B cell (primary cell): ENCODE measurements around the gene NBEAL2. TPM values are rescaled to one million over a fixed set of nuclear protein-coding genes. Genes with fewer than 3 reads are reported as not detected.
A peak's percentile ranks its signal among the peaks of the same experiment; 100 is the strongest.

Experiments
- ATAC-seq: fragments of 200-7000 bp; cut with Tn5 transposase; one replicate; pipeline ENCODE4 v1.10.0; 2021; ENCODE audit warnings: low read depth, mild to moderate bottlenecking, moderate number of reproducible peaks, moderate library complexity
- CTCF ChIA-PET: fragments of 350-600 bp; sonication (Branson Sonifier 250); formaldehyde crosslinking; loops from one replicate; lab custom pipeline; 2021; ENCODE audit warnings: antibody characterized with exemption, inconsistent platforms; lab: Charles Lee
- POLR2A ChIA-PET: fragments of 350-600 bp; sonication (Branson Sonifier 250); formaldehyde crosslinking; loops from one replicate; lab custom pipeline; 2021; ENCODE audit warnings: antibody characterized with exemption; lab: Charles Lee
- DNase-seq: peaks from one replicate; pipeline ENCODE4 v3.0.0; 2013
- H2AFZ ChIP-seq: 2 replicates; pipeline ENCODE4 v1.6.1; 2012; ENCODE audit warnings: mild to moderate bottlenecking, low read depth, low read length; ENCODE audit not compliant: insufficient read depth, poor library complexity, severe bottlenecking
- H3K27ac ChIP-seq, 2 donors: 1 replicate in 1 of 2; 2 replicates in 1 of 2; pipeline ENCODE4 v1.5.1; 2012 to 2013; ENCODE audit warnings: low read length in 2 of 2, mild to moderate bottlenecking in 2 of 2, moderate library complexity in 1 of 2
- H3K27me3 ChIP-seq, 4 experiments: fragments of 200-600 bp in 1 of 4; sonication (generic) in 1 of 4; replicated peaks in 1 of 4; 1 replicate in 2 of 4; 2 replicates in 2 of 4; pipeline versions ENCODE4 v1.6.1 to v1.7.0; 2013 to 2016; ENCODE audit warnings: low read length in 3 of 4, mild to moderate bottlenecking in 2 of 4, mixed read lengths in 1 of 4, moderate library complexity in 1 of 4; ENCODE audit not compliant: insufficient read depth in 4 of 4, control insufficient read depth in 3 of 4; ENCODE audit errors: control extremely low read depth in 1 of 4
- H3K36me3 ChIP-seq, 2 experiments: replicated peaks in 1 of 2; 1 replicate in 1 of 2; 2 replicates in 1 of 2; pipeline versions ENCODE4 v1.6.1 to v1.7.1; 2013; ENCODE audit warnings: low read length in 1 of 2; ENCODE audit not compliant: insufficient read depth in 2 of 2, control insufficient read depth in 1 of 2; ENCODE audit errors: control extremely low read depth in 1 of 2, extremely low read depth in 1 of 2
- H3K4me1 ChIP-seq, 2 donors: fragments of 200-600 bp in 1 of 2; sonication (generic) in 1 of 2; 1 replicate in 1 of 2; 2 replicates in 1 of 2; pipeline versions ENCODE4 v1.5.1 to v1.6.1; 2013 to 2017; ENCODE audit warnings: low read length in 2 of 2; ENCODE audit not compliant: control insufficient read depth in 2 of 2, insufficient read depth in 2 of 2
- H3K4me2 ChIP-seq: replicated peaks from 2 replicates; pipeline ENCODE3; 2012; ENCODE audit warnings: mild to moderate bottlenecking, low read depth, low read length; ENCODE audit not compliant: poor library complexity, severe bottlenecking
- H3K4me3 ChIP-seq, 5 experiments: fragments of 200-600 bp in 1 of 5; sonication (generic) in 1 of 5; 1 replicate in 3 of 5; 2 replicates in 2 of 5; pipeline versions ENCODE4 v1.5.1 to v1.7.0; 2011 to 2016; ENCODE audit warnings: low read length in 4 of 5, mild to moderate bottlenecking in 4 of 5, low read depth in 2 of 5, control low read depth in 1 of 5, moderate library complexity in 1 of 5; ENCODE audit not compliant: insufficient read depth in 1 of 5; ENCODE audit errors: control extremely low read depth in 1 of 5, extremely low read depth in 1 of 5
- H3K79me2 ChIP-seq: fragments of 200-600 bp; sonication (generic); one replicate; pipeline ENCODE4 v1.6.0; 2016; ENCODE audit warnings: low read length; ENCODE audit not compliant: control insufficient read depth, insufficient read depth
- H3K9ac ChIP-seq: fragments of 200-600 bp; sonication (generic); 2 replicates; pipeline ENCODE4 v1.6.1; 2017; ENCODE audit warnings: mild to moderate bottlenecking, low read length, moderate library complexity
- H3K9me3 ChIP-seq, 3 donors: one replicate each; pipeline versions ENCODE4 v1.6.1 to v1.7.1; 2013; ENCODE audit warnings: low read length in 2 of 3; ENCODE audit not compliant: control insufficient read depth in 2 of 3, insufficient read depth in 1 of 3; ENCODE audit errors: control extremely low read depth in 1 of 3
- H4K20me1 ChIP-seq: 2 replicates; pipeline ENCODE4 v1.6.0; 2012; ENCODE audit warnings: mild to moderate bottlenecking, low read length; ENCODE audit not compliant: insufficient read depth, control insufficient read depth, poor library complexity, severe bottlenecking
- H3K27ac Mint-ChIP-seq: one replicate; pipeline ENCODE4 v1.8.0; 2021; ENCODE audit warnings: mixed read lengths
- H3K27me3 Mint-ChIP-seq: one replicate; pipeline ENCODE4 v1.8.0; 2021; ENCODE audit warnings: mixed read lengths
- H3K4me1 Mint-ChIP-seq: one replicate; pipeline ENCODE4 v1.8.0; 2021; ENCODE audit warnings: mixed read lengths
- H3K4me3 Mint-ChIP-seq: one replicate; pipeline ENCODE4 v1.8.0; 2021; ENCODE audit warnings: mixed read lengths
- H3K9me3 Mint-ChIP-seq: one replicate; pipeline ENCODE4 v1.8.0; 2022; ENCODE audit warnings: mixed read lengths; ENCODE audit not compliant: insufficient read depth
- CTCF ChIP-seq: fragments of 200-600 bp; IDR thresholded peaks from one replicate; pipeline ENCODE4 v1.8.0; 2022; ENCODE audit warnings: antibody characterized with exemption, mild to moderate bottlenecking
- EZH2 ChIP-seq: IDR thresholded peaks from 2 replicates; pipeline ENCODE4 v1.6.1; 2012; ENCODE audit warnings: borderline replicate concordance, low read depth, mild to moderate bottlenecking, moderate library complexity, low read length; ENCODE audit not compliant: insufficient read depth, poor library complexity, severe bottlenecking
- WGBS: methylation state at CpG from one replicate; pipeline ENCODE4 v1.1.5; 2013; ENCODE audit warnings: missing lambda C conversion rate; ENCODE audit not compliant: insufficient coverage; 5-methylcytosine and 5-hydroxymethylcytosine counted together
- intact Hi-C: fragments of 100-400 bp; cut with micrococcal nuclease; formaldehyde crosslinking; loops from one replicate; pipeline ENCODE4 v1.10.0; 2022
- polyA plus RNA-seq: library from polyadenylated mRNA; depleted of rRNA; stranded (reverse); fragments of >200 nt; gene quantifications from 2 replicates; pipeline ENCODE4 v1.2.3, GENCODE V29; 2012
- total RNA-seq, 2 donors: library from RNA; stranded (reverse); fragments of 120-200 nt in 1 of 2; gene quantifications; 1 replicate in 1 of 2; 2 replicates in 1 of 2; pipeline versions ENCODE4 v1.2.3 to v1.2.4, GENCODE V29; 2013 to 2022

Gene NBEAL2
- total and polyA plus RNA-seq, 2 donors (not counting 1 experiment from before 2014, with no cell fraction given), result 63.8 to 155 TPM

DNA sequence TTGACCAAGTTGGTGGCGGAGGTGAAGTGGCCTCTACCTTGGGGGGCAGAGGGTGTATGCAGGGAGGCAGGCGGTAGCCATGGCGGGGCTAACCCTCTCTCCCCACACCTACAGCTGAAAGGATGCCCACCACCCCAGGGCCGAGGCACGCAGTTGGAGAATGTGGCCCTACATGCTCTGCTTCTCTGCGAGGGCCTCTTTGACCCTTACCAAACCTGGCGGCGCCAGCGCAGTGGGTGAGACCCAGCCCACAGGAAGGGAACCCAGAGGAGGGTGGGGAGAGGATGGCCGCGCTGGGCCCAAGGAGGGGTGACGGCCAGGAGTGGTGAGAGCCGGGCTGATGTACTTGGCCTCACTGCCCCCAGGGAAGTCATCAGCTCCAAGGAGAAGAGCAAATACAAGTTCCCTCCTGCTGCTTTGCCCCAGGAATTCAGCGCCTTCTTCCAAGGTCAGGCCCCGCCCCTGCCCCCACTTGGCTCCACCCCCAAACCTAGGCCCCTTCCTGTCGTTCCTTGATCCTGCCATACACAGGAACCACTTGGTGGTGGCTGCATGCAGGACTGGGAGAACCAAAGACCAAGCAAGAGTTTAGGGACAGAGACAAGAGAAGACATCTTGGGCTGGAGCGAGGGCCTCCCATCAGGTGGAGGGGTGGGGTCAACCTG is 9.8 kb downstream of the NBEAL2 start:
- H4K20me1 ChIP-seq, result peaks cover 42% of the 10 kb centered on the region
- peak overlapping the region in 1 of 2 donors; percentile 1 for H3K27ac ChIP-seq
- H3K9me3 ChIP-seq, result no peaks in the 10 kb centered on the region
- H3K4me2 ChIP-seq, result no peak overlapping the region
- peak overlapping the region; percentile 72 for H3K27ac Mint-ChIP-seq
- H3K27me3 Mint-ChIP-seq, result no peaks in the 10 kb centered on the region
- no peak overlapping the region for H2AFZ ChIP-seq
- CTCF ChIA-PET, result interaction anchor here (1.0 to 12.1 kb wide), 3 partner anchors 9 to 93 kb away, joined by 3 to 146 read pairs (median 3); no protein-coding TSS in a partner anchor
- H3K79me2 ChIP-seq, result peaks cover 22% of the 10 kb centered on the region
- intact Hi-C loops, result no loop called here
- H3K4me3 ChIP-seq, result peak overlapping the region in 1 of 5 experiments; percentile 26
- peaks cover 0 to 9% of the 10 kb centered on the region in 2 experiments for H3K36me3 ChIP-seq
- H3K27me3 ChIP-seq, result no peaks in the 10 kb centered on the region
- peaks cover 69% of the 10 kb centered on the region for H3K4me1 Mint-ChIP-seq
- POLR2A ChIA-PET, result interaction anchor here (0.6 kb wide), 1 partner anchor 13 kb away, joined by 3 read pairs; no protein-coding TSS in a partner anchor
- H3K4me1 ChIP-seq, result peaks cover 50 to 59% of the 10 kb centered on the region in 2 donors
- H3K4me3 Mint-ChIP-seq, result peak overlapping the region; percentile 7
- no peak overlapping the region for H3K9ac ChIP-seq
- H3K9me3 Mint-ChIP-seq, result no peaks in the 10 kb centered on the region
- TF ChIP-seq EZH2 (no peak), CTCF (no peak)
- ATAC-seq (no peak), DNase-seq (no peak)
- 79% methylated on average over 7 of the region's 17 CpGs for WGBS
